Thoracic aorta (tissue), 2 donors: ENCODE results near the gene C6orf89. TPM values are rescaled to one million over a fixed set of nuclear protein-coding genes. Genes with fewer than 3 reads are reported as not detected.

ENCODE experiments used
- ATAC-seq: fragments of 150-250 bp; one replicate; pipeline ENCODE4 v1.8.0; 2017; ENCODE audit warnings: low read depth; ENCODE audit not compliant: insufficient number of reproducible peaks, low FRiP score
- DNase-seq: peaks from one replicate; pipeline ENCODE4 v3.0.0-alpha.2; 2020; ENCODE audit warnings: low spot score
- H3K27ac ChIP-seq, 2 donors: fragments of 200-600 bp; sonication (generic); 1 replicate in 1 of 2; 2 replicates in 1 of 2; pipeline ENCODE4 v1.5.1; 2016; ENCODE audit warnings: mild to moderate bottlenecking in 2 of 2, moderate library complexity in 2 of 2
- H3K27me3 ChIP-seq: fragments of 200-600 bp; sonication (generic); replicated peaks from 2 replicates; pipeline ENCODE4 v1.6.0; 2016; ENCODE audit warnings: mild to moderate bottlenecking; ENCODE audit not compliant: insufficient read depth
- H3K36me3 ChIP-seq: fragments of 200-600 bp; sonication (generic); one replicate; pipeline ENCODE4 v1.5.1; 2016
- H3K4me1 ChIP-seq, 2 donors: fragments of 200-600 bp; sonication (generic); 1 replicate in 1 of 2; 2 replicates in 1 of 2; pipeline versions ENCODE4 v1.5.1 to v1.6.0; 2016; ENCODE audit warnings: low read depth in 2 of 2, mild to moderate bottlenecking in 1 of 2; ENCODE audit not compliant: control insufficient read depth in 1 of 2
- H3K4me3 ChIP-seq: fragments of 200-600 bp; sonication (generic); 2 replicates; pipeline ENCODE4 v1.5.1; 2016; ENCODE audit warnings: mild to moderate bottlenecking
- H3K9me3 ChIP-seq: fragments of 200-600 bp; sonication (generic); 2 replicates; pipeline ENCODE4 v1.5.1; 2016
- total RNA-seq, 2 donors: library from RNA; depleted of rRNA; stranded (reverse); fragments of >200 nt; gene quantifications; one replicate each; pipeline versions ENCODE4 v1.1.0 to v1.2.3, GENCODE V29; 2016
- TF ChIP-seq, protein P1 (sequence below): fragments of 200-600 bp; sonication (generic); IDR thresholded peaks from one replicate; pipeline ENCODE4 v1.5.1; 2019; ENCODE audit warnings: antibody characterized with exemption

C6orf89 gene
- total RNA-seq, 2 donors from 2014 or later = 53.6 to 60.9 TPM

DNA sequence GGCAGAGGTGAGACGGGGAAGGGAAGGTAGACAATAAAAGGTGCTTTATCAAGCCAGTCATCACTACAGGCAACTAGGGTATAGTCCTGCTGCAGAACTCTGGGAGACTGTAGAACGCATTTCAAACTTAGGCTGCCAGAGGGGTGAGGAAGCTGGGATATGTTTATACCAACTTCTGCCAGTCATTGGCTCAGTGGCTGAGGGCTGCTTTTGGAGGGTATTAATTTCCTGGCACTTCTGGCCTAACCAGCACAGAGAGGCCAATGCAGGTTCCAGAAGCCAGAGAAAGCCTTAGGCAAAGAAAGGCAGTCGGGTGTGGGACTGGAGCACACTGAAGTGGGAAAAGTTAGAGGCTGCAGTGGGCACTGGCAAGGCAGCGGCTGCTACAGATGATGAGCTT, 42.6 kb upstream of the C6orf89 start:
- Histone ChIP-seq H3K4me3 (no peak overlapping the region), H3K9me3 (no peaks in the 10 kb centered on the region), H3K27me3 (no peaks in the 10 kb centered on the region), H3K36me3 (no peaks in the 10 kb centered on the region), H3K4me1 (peaks cover 15 to 25% of the 10 kb centered on the region in 2 donors), H3K27ac (no peak overlapping the region)
- DNase-seq = no peak
- ATAC-seq = no peak
- TF ChIP-seq, protein P1, sequence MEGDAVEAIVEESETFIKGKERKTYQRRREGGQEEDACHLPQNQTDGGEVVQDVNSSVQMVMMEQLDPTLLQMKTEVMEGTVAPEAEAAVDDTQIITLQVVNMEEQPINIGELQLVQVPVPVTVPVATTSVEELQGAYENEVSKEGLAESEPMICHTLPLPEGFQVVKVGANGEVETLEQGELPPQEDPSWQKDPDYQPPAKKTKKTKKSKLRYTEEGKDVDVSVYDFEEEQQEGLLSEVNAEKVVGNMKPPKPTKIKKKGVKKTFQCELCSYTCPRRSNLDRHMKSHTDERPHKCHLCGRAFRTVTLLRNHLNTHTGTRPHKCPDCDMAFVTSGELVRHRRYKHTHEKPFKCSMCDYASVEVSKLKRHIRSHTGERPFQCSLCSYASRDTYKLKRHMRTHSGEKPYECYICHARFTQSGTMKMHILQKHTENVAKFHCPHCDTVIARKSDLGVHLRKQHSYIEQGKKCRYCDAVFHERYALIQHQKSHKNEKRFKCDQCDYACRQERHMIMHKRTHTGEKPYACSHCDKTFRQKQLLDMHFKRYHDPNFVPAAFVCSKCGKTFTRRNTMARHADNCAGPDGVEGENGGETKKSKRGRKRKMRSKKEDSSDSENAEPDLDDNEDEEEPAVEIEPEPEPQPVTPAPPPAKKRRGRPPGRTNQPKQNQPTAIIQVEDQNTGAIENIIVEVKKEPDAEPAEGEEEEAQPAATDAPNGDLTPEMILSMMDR = no peak

DNA sequence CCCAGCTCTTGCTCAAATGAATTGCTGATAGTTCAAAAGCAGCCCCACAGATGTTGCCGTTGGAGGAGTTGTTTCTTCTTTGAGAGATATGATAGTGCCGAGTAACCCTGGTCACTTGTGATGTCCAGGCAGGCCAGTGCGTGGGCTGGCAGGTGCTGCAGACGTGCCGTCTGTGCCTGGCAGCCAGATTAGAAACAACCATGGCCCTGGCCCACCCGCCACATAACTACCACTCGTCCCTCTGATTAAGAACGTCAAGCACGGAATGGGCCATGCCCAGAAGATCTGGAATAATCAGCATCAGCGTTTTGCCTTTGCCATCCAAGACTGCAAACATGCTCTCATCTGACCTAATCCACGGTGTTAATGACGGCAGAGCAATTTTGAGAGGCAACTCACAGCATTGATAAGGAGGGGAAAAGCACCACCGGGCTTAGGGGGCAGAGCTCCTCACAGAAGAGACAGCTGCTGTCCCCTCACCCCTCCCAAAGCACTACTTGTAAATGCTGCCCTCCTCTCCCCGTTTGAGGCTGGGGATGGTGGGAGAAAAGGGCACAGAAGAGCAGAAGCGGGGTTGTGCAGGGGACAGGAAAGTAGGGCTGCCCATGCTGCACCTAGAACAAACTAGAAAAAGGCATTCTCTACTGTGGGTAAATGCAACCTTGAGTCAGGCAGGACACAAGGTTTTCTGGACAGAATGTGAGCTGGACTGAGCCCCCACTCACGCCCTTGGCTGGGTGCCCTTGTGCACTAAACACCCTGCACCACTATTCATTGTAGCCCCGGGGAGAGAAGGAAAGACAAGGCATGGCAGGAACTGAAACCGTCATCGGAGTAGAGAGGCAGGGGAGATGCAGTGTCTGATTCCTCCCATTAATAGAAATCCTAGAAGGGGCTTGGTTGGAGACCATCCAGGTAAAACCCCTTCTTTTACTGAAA, 41.3 kb upstream of the C6orf89 start:
- H3K4me1 ChIP-seq = peaks cover 12 to 19% of the 10 kb centered on the region in 2 donors
- H3K4me3 ChIP-seq = no peak overlapping the region
- no peaks in the 10 kb centered on the region for H3K27me3 ChIP-seq
- no peaks in the 10 kb centered on the region for H3K9me3 ChIP-seq
- TF ChIP-seq, protein P1 = no peak
- no peak overlapping the region for H3K27ac ChIP-seq
- no peak for ATAC-seq
- no peaks in the 10 kb centered on the region for H3K36me3 ChIP-seq
- no peak for DNase-seq

DNA sequence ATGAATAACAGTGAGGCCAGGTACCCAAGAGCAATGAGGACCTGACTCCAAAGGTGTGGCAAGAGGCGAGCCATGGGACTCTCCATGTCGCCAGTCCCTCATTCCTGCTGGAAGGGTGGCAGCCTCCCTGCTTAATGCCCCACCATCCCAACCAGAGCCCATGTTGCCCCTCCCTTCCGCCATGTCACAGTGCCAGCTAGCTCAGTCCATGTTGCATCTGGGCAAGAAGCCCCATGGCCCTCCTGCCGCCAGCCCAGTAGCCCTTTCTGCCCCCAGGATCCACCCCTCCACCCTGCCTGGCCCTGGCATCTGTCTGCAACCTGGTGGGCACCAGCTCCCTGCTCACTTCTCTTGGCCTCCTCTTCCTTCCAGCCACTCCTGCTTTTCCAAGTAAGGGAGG, 40.5 kb upstream of the C6orf89 start:
- TF ChIP-seq, protein P1 = no peak
- H3K4me1 ChIP-seq = peaks cover 10 to 16% of the 10 kb centered on the region in 2 donors
- no peak for DNase-seq
- no peaks in the 10 kb centered on the region for H3K36me3 ChIP-seq
- ATAC-seq = no peak
- H3K4me3 ChIP-seq = no peak overlapping the region
- H3K27me3 ChIP-seq = no peaks in the 10 kb centered on the region
- no peaks in the 10 kb centered on the region for H3K9me3 ChIP-seq
- H3K27ac ChIP-seq = no peak overlapping the region

DNA sequence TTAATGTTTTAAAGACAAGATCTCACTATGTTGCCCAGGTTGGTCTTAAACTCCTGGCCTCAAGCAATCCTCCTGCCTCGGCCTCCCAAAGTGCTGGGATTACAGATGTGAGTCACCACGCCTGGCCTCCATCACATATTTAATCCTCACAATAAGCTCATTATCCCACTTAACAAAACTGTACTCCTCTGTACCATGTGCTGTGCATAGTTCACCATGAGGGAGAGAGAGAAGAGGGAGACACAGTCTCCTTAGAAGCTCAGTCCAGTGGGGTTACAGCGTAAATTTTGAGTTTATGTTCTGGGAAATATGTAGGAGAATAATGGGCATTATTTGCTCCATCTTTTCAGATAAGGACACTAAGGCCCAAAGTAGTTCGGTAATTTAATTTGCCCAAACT, 38.6 kb upstream of the C6orf89 start:
- no peak for ATAC-seq
- Histone ChIP-seq H3K9me3 (no peaks in the 10 kb centered on the region), H3K36me3 (no peaks in the 10 kb centered on the region), H3K27me3 (no peaks in the 10 kb centered on the region), H3K27ac (no peak overlapping the region), H3K4me1 (peaks cover 0 to 10% of the 10 kb centered on the region in 2 donors), H3K4me3 (no peak overlapping the region)
- no peak for DNase-seq
- TF ChIP-seq, protein P1 = no peak

DNA sequence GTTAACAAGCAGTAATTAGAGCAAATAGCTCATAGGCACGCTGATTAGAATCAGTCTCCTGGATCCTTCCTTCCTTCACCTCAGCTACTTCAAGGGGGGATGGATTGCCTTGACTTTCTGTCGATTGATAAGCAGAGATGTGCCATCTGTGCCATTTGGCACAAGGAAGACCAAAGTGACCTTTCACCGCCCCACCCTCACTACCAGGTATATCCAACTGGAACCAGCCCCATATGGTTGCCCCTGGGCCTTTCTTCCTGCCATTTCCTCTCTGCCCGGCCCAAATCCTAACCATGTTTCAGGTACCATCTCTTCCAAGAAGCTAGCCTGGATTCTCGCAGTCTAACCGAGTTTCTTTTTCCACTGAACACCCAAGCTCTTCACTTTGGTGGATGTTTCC, 37.8 kb upstream of the C6orf89 start:
- Histone ChIP-seq H3K27ac (no peak overlapping the region), H3K9me3 (no peaks in the 10 kb centered on the region), H3K4me3 (no peak overlapping the region), H3K4me1 (peaks cover 1 to 18% of the 10 kb centered on the region in 2 donors), H3K36me3 (no peaks in the 10 kb centered on the region), H3K27me3 (no peaks in the 10 kb centered on the region)
- ATAC-seq (no peak), DNase-seq (no peak)
- TF ChIP-seq, protein P1 = no peak
